ENCODE data around the gene TOX2. TPM values are rescaled to one million over a fixed set of nuclear protein-coding genes. Genes with fewer than 3 reads are reported as not detected.

TOX2 gene
- total RNA-seq, 4 donors from 2014 or later, result 0.40 to 3.0 (median 1.6) TPM

DNA sequence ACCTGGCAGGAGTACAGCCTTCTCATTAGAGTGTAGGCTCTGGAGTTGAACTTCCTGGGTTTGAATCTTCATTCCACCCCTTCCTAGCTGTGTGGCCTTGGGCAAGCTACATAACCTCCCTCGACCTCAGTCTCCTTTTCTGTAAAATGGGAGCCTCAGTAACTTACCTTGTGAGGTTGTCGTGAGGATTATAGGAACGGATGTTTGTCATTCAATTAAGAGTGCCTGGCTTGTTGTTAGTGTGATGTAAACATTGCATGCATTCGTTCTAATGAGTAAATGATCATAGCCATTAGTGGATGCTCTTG lies 45.2 kb downstream of the TOX2 start:
- peaks cover 19% of the 10 kb centered on the region for H3K27me3 ChIP-seq
- H3K27ac ChIP-seq, result no peak overlapping the region
- H3K36me3 ChIP-seq, result no peaks in the 10 kb centered on the region
- H3K9me3 ChIP-seq, result no peaks in the 10 kb centered on the region
- DNase-seq (ENCODE audit: low spot score in 2 of 2), result no peak
- 58% methylated on average over 4 of the region's 4 CpGs for WGBS
- TF ChIP-seq, protein P1, sequence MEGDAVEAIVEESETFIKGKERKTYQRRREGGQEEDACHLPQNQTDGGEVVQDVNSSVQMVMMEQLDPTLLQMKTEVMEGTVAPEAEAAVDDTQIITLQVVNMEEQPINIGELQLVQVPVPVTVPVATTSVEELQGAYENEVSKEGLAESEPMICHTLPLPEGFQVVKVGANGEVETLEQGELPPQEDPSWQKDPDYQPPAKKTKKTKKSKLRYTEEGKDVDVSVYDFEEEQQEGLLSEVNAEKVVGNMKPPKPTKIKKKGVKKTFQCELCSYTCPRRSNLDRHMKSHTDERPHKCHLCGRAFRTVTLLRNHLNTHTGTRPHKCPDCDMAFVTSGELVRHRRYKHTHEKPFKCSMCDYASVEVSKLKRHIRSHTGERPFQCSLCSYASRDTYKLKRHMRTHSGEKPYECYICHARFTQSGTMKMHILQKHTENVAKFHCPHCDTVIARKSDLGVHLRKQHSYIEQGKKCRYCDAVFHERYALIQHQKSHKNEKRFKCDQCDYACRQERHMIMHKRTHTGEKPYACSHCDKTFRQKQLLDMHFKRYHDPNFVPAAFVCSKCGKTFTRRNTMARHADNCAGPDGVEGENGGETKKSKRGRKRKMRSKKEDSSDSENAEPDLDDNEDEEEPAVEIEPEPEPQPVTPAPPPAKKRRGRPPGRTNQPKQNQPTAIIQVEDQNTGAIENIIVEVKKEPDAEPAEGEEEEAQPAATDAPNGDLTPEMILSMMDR (IDR thresholded peaks at IDR 0.05), result no peak
- TF ChIP-seq EP300 (IDR thresholded peaks at IDR 0.05) (no peak), POLR2A (IDR thresholded peaks at IDR 0.05) (no peak), POLR2AphosphoS5 (IDR thresholded peaks at IDR 0.05) (no peak)
- peaks cover 32% of the 10 kb centered on the region for H3K4me1 ChIP-seq
- no peak overlapping the region for H3K4me3 ChIP-seq

DNA sequence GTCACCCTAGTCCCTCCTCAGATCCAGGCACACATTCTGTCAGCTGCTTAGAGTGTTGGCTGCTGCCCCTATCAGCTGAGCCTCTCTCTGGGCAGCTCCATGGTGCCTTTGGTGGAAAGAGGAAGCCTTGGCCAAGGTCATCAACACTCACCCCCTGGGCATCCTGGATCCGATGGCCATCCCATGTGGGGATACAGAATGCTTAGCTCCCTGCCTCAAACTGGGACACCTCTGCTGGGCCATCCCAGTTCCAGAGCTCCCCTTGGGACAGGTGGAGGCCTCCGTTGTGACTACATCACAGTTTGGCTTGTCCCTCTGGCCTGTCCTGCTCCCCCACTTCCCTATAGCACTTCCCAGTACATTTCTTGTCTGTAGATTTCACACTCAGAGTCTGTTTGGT lies 45.6 kb downstream of the TOX2 start:
- DNase-seq (ENCODE audit: low spot score in 2 of 2), result no peak
- H3K27me3 ChIP-seq, result peaks cover 23% of the 10 kb centered on the region
- no peak overlapping the region for H3K4me3 ChIP-seq
- 86% methylated on average over 2 of the region's 2 CpGs for WGBS
- H3K36me3 ChIP-seq, result no peaks in the 10 kb centered on the region
- H3K9me3 ChIP-seq, result no peaks in the 10 kb centered on the region
- H3K27ac ChIP-seq, result no peak overlapping the region
- peaks cover 29% of the 10 kb centered on the region for H3K4me1 ChIP-seq
- TF ChIP-seq POLR2AphosphoS5 (IDR thresholded peaks at IDR 0.05) (no peak), POLR2A (IDR thresholded peaks at IDR 0.05) (no peak)

DNA sequence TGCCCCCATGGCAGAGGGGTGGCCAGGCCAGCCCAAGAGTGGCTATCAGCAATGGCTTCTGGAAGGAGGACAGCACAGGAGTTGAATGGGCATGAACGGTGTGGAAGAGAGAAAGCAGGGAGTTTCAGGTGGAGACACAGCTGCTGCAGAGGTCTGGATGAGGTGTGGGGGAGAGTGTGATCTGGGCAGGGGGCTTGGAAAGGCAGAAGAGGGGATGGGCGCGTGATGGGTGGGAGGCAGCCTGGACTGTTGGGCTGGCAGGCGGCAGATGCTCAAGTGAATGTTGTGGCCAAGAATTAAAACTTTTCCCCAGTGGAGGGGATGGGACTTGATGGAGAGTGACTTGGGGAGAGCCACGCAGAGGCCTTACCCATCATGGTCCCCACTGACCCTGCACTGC lies 46.5 kb downstream of the TOX2 start:
- DNase-seq (ENCODE audit: low spot score in 2 of 2), result no peak
- Histone ChIP-seq H3K9me3 (no peaks in the 10 kb centered on the region), H3K27ac (no peak overlapping the region), H3K4me1 (peaks cover 20% of the 10 kb centered on the region), H3K27me3 (peaks cover 23% of the 10 kb centered on the region), H3K36me3 (no peaks in the 10 kb centered on the region), H3K4me3 (no peak overlapping the region)
- TF ChIP-seq, protein P1 (IDR thresholded peaks at IDR 0.05), result no peak
- no peak for TF ChIP-seq EP300 (IDR thresholded peaks at IDR 0.05)
- WGBS, result 94% methylated on average over 5 of the region's 5 CpGs

DNA sequence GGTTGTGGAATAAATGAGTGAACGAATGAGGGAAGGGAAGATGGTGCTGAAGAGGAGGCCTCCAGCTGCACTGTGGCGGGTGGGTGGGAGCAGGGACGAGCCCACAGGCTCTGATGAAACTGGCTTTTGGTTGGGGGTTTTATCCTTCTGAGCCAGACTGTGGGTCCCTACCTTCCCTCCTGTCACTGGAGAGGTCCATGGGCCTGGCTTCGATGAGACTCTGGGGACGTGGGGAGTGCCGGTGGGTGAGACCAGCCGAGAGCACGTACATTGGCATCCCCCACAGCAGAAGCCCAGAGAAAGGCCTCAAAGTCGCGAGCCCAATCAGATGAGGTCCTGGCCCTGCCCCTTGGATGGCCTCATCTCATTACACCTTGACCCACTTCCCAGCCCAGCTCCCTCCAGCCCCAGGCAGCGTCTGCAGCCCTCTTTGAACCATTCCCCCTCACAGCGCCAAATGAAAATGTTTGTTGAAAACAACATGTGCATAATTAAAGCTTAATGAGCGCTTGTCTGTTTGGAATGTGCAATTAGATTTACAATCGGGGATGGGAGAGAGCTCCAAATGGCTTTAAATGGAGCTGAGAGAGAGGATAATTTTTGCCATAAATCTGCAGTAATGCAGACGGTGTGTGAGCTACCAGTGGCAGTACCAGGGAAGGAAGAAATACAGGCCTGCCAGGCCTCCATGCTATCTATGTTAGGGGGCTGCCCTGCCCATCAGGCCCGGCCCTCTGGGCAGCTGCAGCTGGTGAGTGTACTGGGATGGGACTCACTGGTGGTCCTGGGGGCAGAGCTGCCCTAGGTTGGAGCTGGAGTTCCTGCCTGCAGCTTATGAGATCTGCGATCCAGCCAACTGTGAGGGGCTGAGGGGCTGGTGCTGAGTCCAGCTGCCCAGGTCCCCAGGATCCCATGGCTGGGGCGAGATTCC lies 47.2 kb downstream of the TOX2 start:
- Histone ChIP-seq H3K9me3 (no peaks in the 10 kb centered on the region), H3K4me1 (peaks cover 20% of the 10 kb centered on the region), H3K4me3 (no peak overlapping the region), H3K27me3 (peaks cover 23% of the 10 kb centered on the region), H3K36me3 (no peaks in the 10 kb centered on the region), H3K27ac (no peak overlapping the region)
- DNase-seq (ENCODE audit: low spot score in 2 of 2), result no peak
- TF ChIP-seq POLR2AphosphoS5 (IDR thresholded peaks at IDR 0.05) (no peak), EP300 (IDR thresholded peaks at IDR 0.05) (no peak), POLR2A (IDR thresholded peaks at IDR 0.05) (no peak)
- TF ChIP-seq, protein P1 (IDR thresholded peaks at IDR 0.05), result no peak
- WGBS, result 67% methylated on average over 15 of the region's 18 CpGs

DNA sequence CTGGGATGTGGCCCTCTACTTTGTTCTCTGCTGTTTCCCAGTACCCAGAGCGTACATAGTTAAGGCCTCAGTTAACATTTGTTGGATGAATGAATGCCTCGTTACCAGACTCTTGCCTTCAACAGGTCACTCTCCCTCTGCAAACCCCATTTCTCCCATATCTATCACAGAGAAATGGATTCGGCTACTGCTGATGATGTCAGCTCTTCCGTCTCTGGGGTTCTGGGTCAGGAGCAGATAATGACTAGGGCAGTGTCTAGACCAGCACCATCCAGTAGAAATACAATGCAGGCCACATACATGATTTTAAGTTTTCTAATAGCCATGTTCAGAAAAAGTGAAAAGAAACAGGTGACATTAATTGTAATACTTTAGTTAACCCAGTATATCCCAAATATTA lies 47.9 kb downstream of the TOX2 start:
- Histone ChIP-seq H3K4me3 (no peak overlapping the region), H3K4me1 (peaks cover 20% of the 10 kb centered on the region), H3K27me3 (peaks cover 23% of the 10 kb centered on the region), H3K27ac (no peak overlapping the region), H3K36me3 (no peaks in the 10 kb centered on the region), H3K9me3 (no peaks in the 10 kb centered on the region)
- 87% methylated on average over 4 of the region's 4 CpGs for WGBS
- no peak for DNase-seq (ENCODE audit: low spot score in 2 of 2)
- TF ChIP-seq, protein P1 (IDR thresholded peaks at IDR 0.05), result no peak
- no peak for TF ChIP-seq EP300 (IDR thresholded peaks at IDR 0.05)
- no peak for TF ChIP-seq POLR2A (IDR thresholded peaks at IDR 0.05)
- TF ChIP-seq POLR2AphosphoS5 (IDR thresholded peaks at IDR 0.05), result no peak
